Bone marrow (tissue), 2 donors: ENCODE measurements around the gene TNS4.

Source experiments
- DNase-seq, 2 donors: peaks; one replicate each; lab custom pipeline; 2025; lab: John Stamatoyannopoulos, UW

Gene TNS4

GRCh38 chr17:40535438-40535837 lies 34.0 kb upstream of the TNS4 start:
- DNase-seq = no peak

- DNase-seq = no peak
Measured at GRCh38 chr17:40534371-40535189, 33.2 kb upstream of the TNS4 start.

GRCh38 chr17:40533896-40534295 lies 32.5 kb upstream of the TNS4 start:
- DNase-seq = no peak

GRCh38 chr17:40532520-40533253 lies 31.3 kb upstream of the TNS4 start:
- no peak for DNase-seq

GRCh38 chr17:40531051-40531991 lies 29.9 kb upstream of the TNS4 start:
- no peak for DNase-seq

- no peak for DNase-seq
Measured at GRCh38 chr17:40530531-40530994, 29.1 kb upstream of the TNS4 start.

GRCh38 chr17:40529991-40530390 lies 28.6 kb upstream of the TNS4 start:
- no peak for DNase-seq

GRCh38 chr17:40528692-40529417 lies 27.4 kb upstream of the TNS4 start:
- DNase-seq = no peak

GRCh38 chr17:40526668-40527067 lies 25.2 kb upstream of the TNS4 start:
- no peak for DNase-seq

GRCh38 chr17:40525294-40525693 lies 23.9 kb upstream of the TNS4 start:
- DNase-seq = no peak

- DNase-seq = no peak
Measured at GRCh38 chr17:40524243-40524965, 23.0 kb upstream of the TNS4 start.

- no peak for DNase-seq
Measured at GRCh38 chr17:40522961-40523310, 21.5 kb upstream of the TNS4 start.

GRCh38 chr17:40522250-40522960 lies 21.0 kb upstream of the TNS4 start:
- DNase-seq = no peak

- DNase-seq = no peak
Measured at GRCh38 chr17:40520991-40521453, 19.6 kb upstream of the TNS4 start.

- DNase-seq = no peak
Measured at GRCh38 chr17:40519089-40519775, 17.8 kb upstream of the TNS4 start.

GRCh38 chr17:40518401-40519088 lies 17.1 kb upstream of the TNS4 start:
- no peak for DNase-seq

- no peak for DNase-seq
Measured at GRCh38 chr17:40517981-40518380, 16.6 kb upstream of the TNS4 start.

- no peak for DNase-seq
Measured at GRCh38 chr17:40517286-40517662, 15.9 kb upstream of the TNS4 start.
